K562 (cell line): Measurements from ENCODE around the gene FRA10AC1. TPM values are rescaled to one million over a fixed set of nuclear protein-coding genes. Genes with fewer than 3 reads are reported as not detected.

Experiments used
- ATAC-seq: fragments of 200-7000 bp; cut with Tn5 transposase; 3 replicates; pipeline ENCODE4 v1.9.1; 2020; ENCODE audit warnings: moderate library complexity
- BruUV-seq: library from RNA; stranded (reverse); fragments of 400-500 nt; replicated peaks from 2 replicates; lab custom pipeline; 2021; lab: Mats Ljungman, UMichigan
- CTCF ChIA-PET: fragments of 300-600 bp; formaldehyde crosslinking; extraction: SDS; loops from one replicate; lab custom pipeline; 2021; ENCODE audit warnings: low intra/inter-chr PET ratio; lab: Yijun Ruan, JAX
- POLR2A ChIA-PET: fragments of 300-600, 350-650 bp; sonication (Branson Sonifier 250); formaldehyde crosslinking; extraction: SDS; loops from one replicate; lab custom pipeline; 2021; ENCODE audit warnings: antibody characterized with exemption, inconsistent platforms; lab: Yijun Ruan, JAX
- DNase-seq, 4 experiments: peaks; one replicate each; pipeline versions ENCODE4 v3.0.0 to v3.0.0-alpha.2; 2011 to 2018; ENCODE audit warnings: low spot score in 3 of 4, mixed read lengths in 3 of 4; ENCODE audit errors: extremely low read depth in 1 of 4
- FAIRE-seq: peaks from 2 replicates; lab custom pipeline; 2011; peaks lifted over from hg19 to GRCh38; lab: Jason Lieb, UNC
- H2AFZ ChIP-seq: 2 replicates; pipeline ENCODE4 v1.6.0; 2011; ENCODE audit warnings: low read depth, low read length, control low read depth, inconsistent platforms
- H3K27ac ChIP-seq: fragments of 200-600 bp; 3 replicates; pipeline ENCODE4 v1.8.0; 2011; ENCODE audit warnings: low read depth, mild to moderate bottlenecking, control low read depth, inconsistent platforms, low read length, moderate library complexity, mixed read lengths; ENCODE audit errors: extremely low read depth
- H3K27me3 ChIP-seq, 2 experiments: fragments of 300-600 bp in 1 of 2; 2 replicates in 1 of 2; 3 replicates in 1 of 2; pipeline versions ENCODE4 v1.6.0 to v1.8.0; 2011; ENCODE audit warnings: inconsistent platforms in 2 of 2, low read length in 2 of 2, mild to moderate bottlenecking in 1 of 2, mixed read lengths in 1 of 2, moderate library complexity in 1 of 2; ENCODE audit not compliant: control insufficient read depth in 2 of 2, insufficient read depth in 2 of 2
- H3K36me3 ChIP-seq: fragments of 300-600 bp; 3 replicates; pipeline ENCODE4 v1.8.0; 2011; ENCODE audit warnings: mild to moderate bottlenecking, low read length, inconsistent platforms; ENCODE audit not compliant: control insufficient read depth, insufficient read depth
- H3K4me1 ChIP-seq, 2 experiments: fragments of 200-600 bp in 1 of 2; replicated peaks in 1 of 2; 2 replicates in 1 of 2; 3 replicates in 1 of 2; pipeline versions ENCODE4 v1.5.1 to v1.8.0; 2011; ENCODE audit warnings: inconsistent platforms in 2 of 2, low read length in 2 of 2, mild to moderate bottlenecking in 1 of 2, mixed read lengths in 1 of 2, moderate library complexity in 1 of 2; ENCODE audit not compliant: control insufficient read depth in 2 of 2, insufficient read depth in 2 of 2
- H3K4me2 ChIP-seq: 2 replicates; pipeline ENCODE4 v1.6.1; 2011; ENCODE audit warnings: low read length, control low read depth, inconsistent platforms, mixed read lengths; ENCODE audit not compliant: insufficient read depth
- H3K4me3 ChIP-seq: fragments of 200-600 bp; sonication (generic), shearing (Covaris generic); 2 replicates; pipeline ENCODE4 v1.5.1; 2016; ENCODE audit warnings: control low read depth, inconsistent platforms
- H3K79me2 ChIP-seq: fragments of 200-600 bp; 3 replicates; pipeline ENCODE4 v1.8.0; 2011; ENCODE audit warnings: low read length, inconsistent platforms; ENCODE audit not compliant: control insufficient read depth, insufficient read depth
- H3K9ac ChIP-seq, 2 experiments: 2 replicates each; pipeline versions ENCODE4 v1.6.0 to v1.6.1; 2011; ENCODE audit warnings: low read depth in 2 of 2, low read length in 2 of 2, control low read depth in 1 of 2, inconsistent platforms in 1 of 2, mild to moderate bottlenecking in 1 of 2, mixed read lengths in 1 of 2; ENCODE audit not compliant: insufficient read depth in 1 of 2
- H3K9me1 ChIP-seq: one replicate; pipeline ENCODE4 v1.6.0; 2011; ENCODE audit warnings: inconsistent platforms, mild to moderate bottlenecking, low read length, moderate library complexity; ENCODE audit not compliant: control insufficient read depth, insufficient read depth
- H3K9me3 ChIP-seq: replicated peaks from 2 replicates; pipeline ENCODE4 v1.5.1; 2011; ENCODE audit warnings: low read depth, low read length, inconsistent platforms; ENCODE audit not compliant: control insufficient read depth, insufficient read depth
- H4K20me1 ChIP-seq: replicated peaks from 2 replicates; pipeline ENCODE4 v1.6.1; 2011; ENCODE audit warnings: low read length, inconsistent platforms, mixed read lengths; ENCODE audit not compliant: control insufficient read depth, insufficient read depth
- NCOA2 ChIP-seq, 2 experiments: fragments of 450-650 bp; IDR thresholded peaks; 2 replicates each; pipeline ENCODE4 v1.6.1; 2018; ENCODE audit warnings: mild to moderate bottlenecking in 2 of 2, moderate library complexity in 1 of 2; ENCODE audit not compliant: partially characterized antibody in 2 of 2
- SMAD1 ChIP-seq: fragments of 150-350 bp; IDR thresholded peaks from 2 replicates; pipeline ENCODE4 v1.6.1; 2014; ENCODE audit warnings: low read length, low read depth; ENCODE audit not compliant: partially characterized antibody
- ZKSCAN3 ChIP-seq: fragments of 250-450 bp; sonication (Bioruptor Pico); IDR thresholded peaks from 2 replicates; pipeline ENCODE4 v1.4.0; 2020
- ZNF75A ChIP-seq: fragments of 450-650 bp; formaldehyde crosslinking; IDR thresholded peaks from 2 replicates; pipeline ENCODE4 v1.4.0; 2020; ENCODE audit warnings: mild to moderate bottlenecking
- WGBS: fragments of 100-300 bp; shearing (Covaris generic); methylation state at CpG from one replicate; pipeline ENCODE4 v1.1.6; 2016; ENCODE audit warnings: low coverage, mixed read lengths; ENCODE audit not compliant: insufficient coverage; ENCODE audit errors: missing lambda C conversion rate; 5-methylcytosine and 5-hydroxymethylcytosine counted together
- in situ Hi-C: fragments of 300-500 bp; cut with MboI; formaldehyde crosslinking; loops from 4 replicates; pipeline ENCODE4 v1.15.0; 2018; ENCODE audit warnings: inconsistent platforms, mixed read lengths
- intact Hi-C: fragments of 100-400 bp; cut with micrococcal nuclease; formaldehyde crosslinking; loops from 2 replicates; pipeline ENCODE4 v1.14.2; 2022
- polyA plus RNA-seq, 8 experiments: library from polyadenylated mRNA; depleted of rRNA in 4 of 8; stranded (reverse) in 5 of 8; unstranded in 3 of 8; fragments of >200 nt; fragmentation: Nextera tagmentation in 2 of 8; fragmentation: Illumina TruSeq in 1 of 8; extraction: Ambion mirVana in 2 of 8; extraction: Trizol in 1 of 8; gene quantifications; 2 replicates each; pipeline versions ENCODE4 v1.2.1 to v1.2.3, GENCODE V29; 2011 to 2014; ENCODE audit warnings: inconsistent platforms in 1 of 8, missing spikeins in 1 of 8
- total RNA-seq, 7 experiments: library from RNA; depleted of rRNA in 6 of 7; stranded (reverse); fragments of >200 nt in 6 of 7; fragmentation: Illumina TruSeq in 2 of 7; extraction: Trizol in 2 of 7; gene quantifications; 2 replicates each; pipeline versions ENCODE4 v1.2.1 to v1.2.3, GENCODE V29; 2011 to 2021; ENCODE audit warnings: low replicate concordance in 1 of 7
- TF ChIP-seq, protein P1 (sequence below): sonication (generic); formaldehyde crosslinking; IDR thresholded peaks from 2 replicates; pipeline ENCODE4 v1.8.0; 2022; ENCODE audit warnings: mild to moderate bottlenecking, missing genetic modification reagents
- TF ChIP-seq, protein P2 (sequence below), 2 experiments: fragments of 450-650 bp; IDR thresholded peaks; 2 replicates each; pipeline ENCODE4 v1.6.1; 2016

Gene FRA10AC1
- total and polyA plus RNA-seq, 9 of the 15 experiments (the other 6 are each of a cell fraction or from before 2014, with no cell fraction given) = 4.4 to 11.8 (median 8.0) TPM

DNA sequence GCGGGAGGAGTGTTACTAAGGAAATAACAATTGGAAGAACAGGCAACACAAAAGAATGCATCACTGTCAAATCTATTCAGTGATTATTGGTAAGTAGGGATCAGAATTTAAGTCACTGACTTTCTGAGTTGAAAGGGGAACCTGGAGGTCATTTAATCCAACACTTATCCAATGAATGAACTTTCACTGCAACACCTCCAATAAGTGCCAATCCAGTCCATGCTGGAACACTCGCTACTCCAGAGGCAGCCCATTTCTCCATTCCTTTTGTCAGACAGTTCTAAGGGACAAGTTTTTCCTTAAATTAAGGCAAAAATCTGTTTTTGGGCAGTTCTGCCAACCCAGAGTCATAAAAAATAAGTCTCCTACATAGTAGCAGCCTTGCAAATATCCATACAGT, 29.5 kb downstream of the FRA10AC1 start:
- Histone ChIP-seq H2AFZ (no peak overlapping the region), H3K27ac (no peak overlapping the region), H3K79me2 (no peaks in the 10 kb centered on the region), H3K27me3 (no peaks in the 10 kb centered on the region), H3K4me1 (no peaks in the 10 kb centered on the region), H3K4me2 (no peak overlapping the region), H3K9ac (no peak overlapping the region), H3K36me3 (peaks cover 21% of the 10 kb centered on the region), H4K20me1 (no peaks in the 10 kb centered on the region), H3K4me3 (no peak overlapping the region), H3K9me1 (no peaks in the 10 kb centered on the region), H3K9me3 (no peaks in the 10 kb centered on the region)
- no TSS peak for BruUV-seq
- TF ChIP-seq, protein P1, sequence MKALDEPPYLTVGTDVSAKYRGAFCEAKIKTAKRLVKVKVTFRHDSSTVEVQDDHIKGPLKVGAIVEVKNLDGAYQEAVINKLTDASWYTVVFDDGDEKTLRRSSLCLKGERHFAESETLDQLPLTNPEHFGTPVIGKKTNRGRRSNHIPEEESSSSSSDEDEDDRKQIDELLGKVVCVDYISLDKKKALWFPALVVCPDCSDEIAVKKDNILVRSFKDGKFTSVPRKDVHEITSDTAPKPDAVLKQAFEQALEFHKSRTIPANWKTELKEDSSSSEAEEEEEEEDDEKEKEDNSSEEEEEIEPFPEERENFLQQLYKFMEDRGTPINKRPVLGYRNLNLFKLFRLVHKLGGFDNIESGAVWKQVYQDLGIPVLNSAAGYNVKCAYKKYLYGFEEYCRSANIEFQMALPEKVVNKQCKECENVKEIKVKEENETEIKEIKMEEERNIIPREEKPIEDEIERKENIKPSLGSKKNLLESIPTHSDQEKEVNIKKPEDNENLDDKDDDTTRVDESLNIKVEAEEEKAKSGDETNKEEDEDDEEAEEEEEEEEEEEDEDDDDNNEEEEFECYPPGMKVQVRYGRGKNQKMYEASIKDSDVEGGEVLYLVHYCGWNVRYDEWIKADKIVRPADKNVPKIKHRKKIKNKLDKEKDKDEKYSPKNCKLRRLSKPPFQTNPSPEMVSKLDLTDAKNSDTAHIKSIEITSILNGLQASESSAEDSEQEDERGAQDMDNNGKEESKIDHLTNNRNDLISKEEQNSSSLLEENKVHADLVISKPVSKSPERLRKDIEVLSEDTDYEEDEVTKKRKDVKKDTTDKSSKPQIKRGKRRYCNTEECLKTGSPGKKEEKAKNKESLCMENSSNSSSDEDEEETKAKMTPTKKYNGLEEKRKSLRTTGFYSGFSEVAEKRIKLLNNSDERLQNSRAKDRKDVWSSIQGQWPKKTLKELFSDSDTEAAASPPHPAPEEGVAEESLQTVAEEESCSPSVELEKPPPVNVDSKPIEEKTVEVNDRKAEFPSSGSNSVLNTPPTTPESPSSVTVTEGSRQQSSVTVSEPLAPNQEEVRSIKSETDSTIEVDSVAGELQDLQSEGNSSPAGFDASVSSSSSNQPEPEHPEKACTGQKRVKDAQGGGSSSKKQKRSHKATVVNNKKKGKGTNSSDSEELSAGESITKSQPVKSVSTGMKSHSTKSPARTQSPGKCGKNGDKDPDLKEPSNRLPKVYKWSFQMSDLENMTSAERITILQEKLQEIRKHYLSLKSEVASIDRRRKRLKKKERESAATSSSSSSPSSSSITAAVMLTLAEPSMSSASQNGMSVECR (CRISPR knock-in tag) = no peak
- TF ChIP-seq ZKSCAN3 (CRISPR knock-in tag) (no peak), ZNF75A (CRISPR knock-in tag) (no peak), NCOA2 (IDR thresholded peaks at IDR 0.05; ENCODE audit: partially characterized antibody in 2 of 2) (no peak), SMAD1 (no peak)
- TF ChIP-seq, protein P2, sequence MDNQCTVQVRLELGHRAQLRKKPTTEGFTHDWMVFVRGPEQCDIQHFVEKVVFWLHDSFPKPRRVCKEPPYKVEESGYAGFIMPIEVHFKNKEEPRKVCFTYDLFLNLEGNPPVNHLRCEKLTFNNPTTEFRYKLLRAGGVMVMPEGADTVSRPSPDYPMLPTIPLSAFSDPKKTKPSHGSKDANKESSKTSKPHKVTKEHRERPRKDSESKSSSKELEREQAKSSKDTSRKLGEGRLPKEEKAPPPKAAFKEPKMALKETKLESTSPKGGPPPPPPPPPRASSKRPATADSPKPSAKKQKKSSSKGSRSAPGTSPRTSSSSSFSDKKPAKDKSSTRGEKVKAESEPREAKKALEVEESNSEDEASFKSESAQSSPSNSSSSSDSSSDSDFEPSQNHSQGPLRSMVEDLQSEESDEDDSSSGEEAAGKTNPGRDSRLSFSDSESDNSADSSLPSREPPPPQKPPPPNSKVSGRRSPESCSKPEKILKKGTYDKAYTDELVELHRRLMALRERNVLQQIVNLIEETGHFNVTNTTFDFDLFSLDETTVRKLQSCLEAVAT (IDR thresholded peaks at IDR 0.05) = no peak
- intact Hi-C loops = loop anchor here (10.0 kb wide), 1 partner anchor 298 kb away; no protein-coding TSS in a partner anchor
- 81% methylated on average over 2 of the region's 2 CpGs for WGBS
- ChIA-PET POLR2A (no interaction called here), CTCF (no interaction called here)
- in situ Hi-C loops = no loop called here
- DNase-seq (no peak), FAIRE-seq (no peak), ATAC-seq (no peak)
